OCI-LY7 (cell line): ENCODE measurements around the gene GSG1L. TPM values are rescaled to one million over a fixed set of nuclear protein-coding genes. Genes with fewer than 3 reads are reported as not detected.
"Not testable (repeated sequence)": the region's sequence is repeated elsewhere in the genome, so short reads cannot be mapped to it uniquely, and the experiment has no call there.

Source experiments
- BruUV-seq: library from RNA; stranded (reverse); fragments of 400-500 nt; replicated peaks from 2 replicates; lab custom pipeline; 2021; lab: Mats Ljungman, UMichigan
- CTCF ChIA-PET: fragments of 300-600 bp; sonication (Branson Sonifier 250); formaldehyde crosslinking; loops from one replicate; lab custom pipeline; 2022; ENCODE audit warnings: antibody characterized with exemption; ENCODE audit not compliant: unreplicated experiment; lab: Charles Lee
- POLR2A ChIA-PET: fragments of 300-600 bp; sonication (Branson Sonifier 250); formaldehyde crosslinking; loops from one replicate; lab custom pipeline; 2022; ENCODE audit warnings: antibody characterized with exemption; lab: Charles Lee
- DNase-seq: peaks from one replicate; pipeline ENCODE4 v3.0.0-alpha.2; 2015; ENCODE audit warnings: low spot score
- H2AFZ ChIP-seq: fragments of 200-600 bp; sonication (generic), shearing (Covaris generic); 2 replicates; pipeline ENCODE4 v1.6.1; 2014; ENCODE audit warnings: mild to moderate bottlenecking, antibody characterized with exemption, low read length, moderate library complexity
- H3K27ac ChIP-seq: fragments of 200-600 bp; sonication (generic); 2 replicates; pipeline ENCODE4 v1.5.1; 2014; ENCODE audit warnings: mixed run types, low read depth, mild to moderate bottlenecking, moderate library complexity, low read length, inconsistent platforms; ENCODE audit not compliant: poor library complexity, severe bottlenecking
- H3K36me3 ChIP-seq: fragments of 200-600 bp; sonication (generic); 2 replicates; pipeline ENCODE4 v1.6.1; 2014; ENCODE audit warnings: mild to moderate bottlenecking, antibody characterized with exemption, low read length, moderate library complexity, mixed read lengths; ENCODE audit not compliant: insufficient read depth
- H3K4me1 ChIP-seq: fragments of 200-600 bp; sonication (generic); 2 replicates; pipeline ENCODE4 v1.5.1; 2014; ENCODE audit warnings: mild to moderate bottlenecking, low read length; ENCODE audit not compliant: insufficient read depth, poor library complexity, severe bottlenecking
- H3K4me2 ChIP-seq: fragments of 200-600 bp; sonication (generic); 2 replicates; pipeline ENCODE4 v1.6.1; 2014; ENCODE audit warnings: mild to moderate bottlenecking, low read length
- H3K4me3 ChIP-seq: fragments of 200-600 bp; sonication (generic); 2 replicates; pipeline ENCODE4 v1.5.1; 2014; ENCODE audit warnings: mild to moderate bottlenecking, low read depth, low read length; ENCODE audit not compliant: poor library complexity, severe bottlenecking
- H3K79me2 ChIP-seq: fragments of 200-600 bp; sonication (generic); 2 replicates; pipeline ENCODE4 v1.6.1; 2016; ENCODE audit warnings: low read depth, mild to moderate bottlenecking, low read length, moderate library complexity, mixed read lengths; ENCODE audit not compliant: insufficient read depth
- H3K9me2 ChIP-seq: fragments of 200-600 bp; sonication (generic); 2 replicates; pipeline ENCODE4 v1.6.1; 2016; ENCODE audit warnings: mild to moderate bottlenecking, low read length, mixed read lengths; ENCODE audit not compliant: insufficient read depth
- H3K9me3 ChIP-seq: fragments of 200-600 bp; sonication (generic); 2 replicates; pipeline ENCODE4 v1.6.1; 2014; ENCODE audit warnings: mild to moderate bottlenecking, mixed run types, low read length, mixed read lengths
- H4K20me1 ChIP-seq: fragments of 200-600 bp; sonication (generic); 2 replicates; pipeline ENCODE4 v1.6.1; 2014; ENCODE audit warnings: mild to moderate bottlenecking, antibody characterized with exemption, low read length, moderate library complexity, mixed read lengths; ENCODE audit not compliant: insufficient read depth
- EZH2phosphoT487 ChIP-seq: fragments of 200-600 bp; sonication (generic); IDR thresholded peaks from 2 replicates; pipeline ENCODE4 v1.6.1; 2018; ENCODE audit warnings: low read depth, borderline replicate concordance, mild to moderate bottlenecking, mixed run types, antibody characterized with exemption, low read length, moderate library complexity, mixed read lengths
- intact Hi-C: fragments of 100-400 bp; cut with micrococcal nuclease; formaldehyde crosslinking; loops from one replicate; pipeline ENCODE4 v1.10.0; 2022; ENCODE audit not compliant: unreplicated experiment
- total RNA-seq, 2 experiments: library from RNA; depleted of rRNA in 1 of 2; stranded (reverse); fragments of >200 nt in 1 of 2; shearing (Covaris generic) in 1 of 2; gene quantifications; 2 replicates each; pipeline ENCODE4 v1.2.3, GENCODE V29; 2014 to 2022
- TF ChIP-seq, protein P1 (sequence below): fragments of 200-600 bp; sonication (generic); conservative IDR thresholded peaks from 2 replicates; pipeline ENCODE4 v1.5.1; 2014; ENCODE audit warnings: mild to moderate bottlenecking, antibody characterized with exemption, low read length, moderate library complexity, mixed read lengths

Gene GSG1L
- total RNA-seq, 2 experiments from 2014 or later: not detected

DNA sequence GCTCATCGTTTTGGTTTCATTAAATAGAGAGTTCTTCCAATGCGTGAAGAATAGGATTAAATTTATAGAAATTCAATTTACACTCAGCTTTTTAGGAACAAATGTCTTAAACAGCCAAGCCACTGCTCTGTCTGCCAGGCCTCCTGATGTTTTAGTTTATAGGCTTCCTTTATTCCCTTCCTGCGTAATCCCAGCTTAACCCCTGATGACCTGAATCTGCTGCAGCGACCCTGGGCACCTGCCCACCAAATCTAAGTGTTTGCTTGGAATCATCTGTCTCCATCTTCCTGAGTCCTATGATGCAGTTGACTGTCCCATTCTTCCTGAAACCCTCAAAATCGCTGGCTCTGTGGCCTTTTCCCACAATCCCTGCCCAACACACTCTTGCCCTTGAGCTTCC lies 179.9 kb downstream of the GSG1L start:
- Histone ChIP-seq H3K9me3 (no peaks in the 10 kb centered on the region), H2AFZ (no peak overlapping the region), H3K4me2 (no peak overlapping the region), H3K4me3 (no peak overlapping the region), H3K4me1 (no peaks in the 10 kb centered on the region), H3K79me2 (no peaks in the 10 kb centered on the region), H4K20me1 (no peaks in the 10 kb centered on the region), H3K36me3 (no peaks in the 10 kb centered on the region), H3K9me2 (no peaks in the 10 kb centered on the region), H3K27ac (no peak overlapping the region)
- intact Hi-C loops: no loop called here
- TF ChIP-seq EZH2phosphoT487: no peak
- TF ChIP-seq, protein P1, sequence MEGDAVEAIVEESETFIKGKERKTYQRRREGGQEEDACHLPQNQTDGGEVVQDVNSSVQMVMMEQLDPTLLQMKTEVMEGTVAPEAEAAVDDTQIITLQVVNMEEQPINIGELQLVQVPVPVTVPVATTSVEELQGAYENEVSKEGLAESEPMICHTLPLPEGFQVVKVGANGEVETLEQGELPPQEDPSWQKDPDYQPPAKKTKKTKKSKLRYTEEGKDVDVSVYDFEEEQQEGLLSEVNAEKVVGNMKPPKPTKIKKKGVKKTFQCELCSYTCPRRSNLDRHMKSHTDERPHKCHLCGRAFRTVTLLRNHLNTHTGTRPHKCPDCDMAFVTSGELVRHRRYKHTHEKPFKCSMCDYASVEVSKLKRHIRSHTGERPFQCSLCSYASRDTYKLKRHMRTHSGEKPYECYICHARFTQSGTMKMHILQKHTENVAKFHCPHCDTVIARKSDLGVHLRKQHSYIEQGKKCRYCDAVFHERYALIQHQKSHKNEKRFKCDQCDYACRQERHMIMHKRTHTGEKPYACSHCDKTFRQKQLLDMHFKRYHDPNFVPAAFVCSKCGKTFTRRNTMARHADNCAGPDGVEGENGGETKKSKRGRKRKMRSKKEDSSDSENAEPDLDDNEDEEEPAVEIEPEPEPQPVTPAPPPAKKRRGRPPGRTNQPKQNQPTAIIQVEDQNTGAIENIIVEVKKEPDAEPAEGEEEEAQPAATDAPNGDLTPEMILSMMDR: no peak
- ChIA-PET CTCF (no interaction called here), POLR2A (no interaction called here)
- no peak for DNase-seq
- no TSS peak for BruUV-seq

DNA sequence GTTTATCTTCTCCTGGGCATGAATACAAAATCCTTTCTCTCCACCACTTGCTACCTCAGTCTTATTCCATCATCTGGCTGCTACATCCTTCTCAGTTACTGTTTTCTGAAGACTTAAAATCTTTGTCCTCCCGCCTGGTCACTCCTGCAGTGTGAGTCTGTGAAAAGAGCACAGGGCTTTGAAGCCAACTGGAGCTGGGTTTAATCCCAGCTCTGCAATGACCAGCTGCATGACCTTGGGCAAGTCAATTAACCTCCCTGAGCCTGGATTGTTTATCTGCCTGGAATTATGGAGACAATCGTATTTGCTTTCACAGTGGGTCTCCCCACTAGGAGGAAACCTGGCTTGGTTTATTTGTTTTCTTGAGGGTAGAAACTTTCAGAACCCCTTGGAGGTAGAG lies 183.2 kb downstream of the GSG1L start:
- no peak for TF ChIP-seq EZH2phosphoT487
- DNase-seq: no peak
- intact Hi-C loops: no loop called here
- H3K79me2 ChIP-seq: no peaks in the 10 kb centered on the region
- BruUV-seq: no TSS peak
- H3K9me3 ChIP-seq: peaks cover 10% of the 10 kb centered on the region; the same call in 1 of the 2 replicates
- H2AFZ ChIP-seq: no peak overlapping the region
- no peaks in the 10 kb centered on the region for H3K4me1 ChIP-seq
- H3K9me2 ChIP-seq: no peaks in the 10 kb centered on the region
- no peak overlapping the region for H3K4me2 ChIP-seq
- H3K4me3 ChIP-seq: no peak overlapping the region
- no peak overlapping the region for H3K27ac ChIP-seq
- POLR2A ChIA-PET: no interaction called here
- H4K20me1 ChIP-seq: no peaks in the 10 kb centered on the region
- H3K36me3 ChIP-seq: no peaks in the 10 kb centered on the region
- CTCF ChIA-PET: no interaction called here

DNA sequence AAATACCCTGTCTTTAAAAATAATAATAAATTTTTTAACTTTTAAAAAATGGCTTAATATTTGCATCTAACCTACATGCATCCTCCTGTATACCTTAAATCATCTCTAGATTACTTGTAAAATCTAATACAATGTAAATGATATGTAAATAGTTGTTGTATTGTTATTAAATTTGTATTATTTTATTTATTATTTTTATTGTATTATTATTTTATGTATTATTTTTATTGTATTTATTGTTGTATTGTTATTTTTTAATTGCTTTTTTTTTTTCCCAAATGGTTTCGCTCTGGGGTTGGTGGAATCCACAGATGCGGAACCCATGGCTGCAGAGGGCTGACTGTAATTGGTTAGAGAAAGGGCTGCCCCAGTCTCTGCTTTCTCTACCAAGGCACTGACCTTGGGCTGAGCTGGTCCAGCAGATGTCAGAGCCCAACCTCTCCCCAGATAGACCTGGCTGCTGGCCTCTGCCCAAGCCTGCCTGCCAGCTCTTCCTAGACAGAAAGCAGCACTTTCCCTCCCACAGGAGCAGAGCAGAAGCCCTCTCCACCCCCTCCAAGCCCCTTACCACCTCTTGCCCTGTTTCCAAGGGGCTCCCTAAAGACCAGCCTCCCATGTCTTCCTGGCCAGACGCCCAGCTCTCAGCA lies 183.8 kb downstream of the GSG1L start:
- intact Hi-C loops: no loop called here

DNA sequence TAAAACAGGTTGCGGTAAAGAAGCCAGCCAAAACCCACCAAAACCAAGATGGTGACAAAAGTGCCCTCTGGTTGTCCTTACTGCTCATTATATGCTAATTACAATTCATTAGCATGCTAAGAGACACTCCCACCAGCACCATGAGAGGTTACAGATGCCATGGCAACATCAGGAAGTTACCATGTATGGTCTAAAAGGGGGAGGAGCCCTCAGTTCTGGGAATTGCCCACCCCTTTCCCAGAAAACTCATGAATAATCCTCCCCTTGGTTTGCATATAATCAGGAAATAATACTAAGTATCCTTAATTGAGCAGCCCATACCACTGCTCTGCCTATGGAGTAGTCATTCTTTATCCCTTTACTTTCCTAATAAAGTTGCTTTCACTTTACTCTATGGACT lies 190.9 kb downstream of the GSG1L start:
- H3K4me2 ChIP-seq, DNase-seq, H3K4me1 ChIP-seq, H3K79me2 ChIP-seq, H3K4me3 ChIP-seq, intact Hi-C loops, H4K20me1 ChIP-seq, BruUV-seq, CTCF ChIA-PET, POLR2A ChIA-PET, H2AFZ ChIP-seq, H3K27ac ChIP-seq, H3K36me3 ChIP-seq, H3K9me3 ChIP-seq, H3K9me2 ChIP-seq: not testable (repeated sequence)

More for the DNA sequence above, 183.8 kb downstream of the GSG1L start:
- Histone ChIP-seq H3K4me1 (no peaks in the 10 kb centered on the region), H3K4me3 (no peak overlapping the region), H3K36me3 (no peaks in the 10 kb centered on the region), H3K4me2 (no peak overlapping the region), H3K27ac (no peak overlapping the region), H2AFZ (no peak overlapping the region), H3K9me2 (no peaks in the 10 kb centered on the region), H3K79me2 (no peaks in the 10 kb centered on the region), H4K20me1 (no peaks in the 10 kb centered on the region), H3K9me3 (peaks cover 10% of the 10 kb centered on the region; the same call in 1 of the 2 replicates)
- DNase-seq: no peak
- BruUV-seq: no TSS peak
- ChIA-PET CTCF (no interaction called here), POLR2A (no interaction called here)
- TF ChIP-seq, protein P1: no peak
- no peak for TF ChIP-seq EZH2phosphoT487
